Iris pigment epithelial cell (primary cell): ENCODE results near the gene CSNK1D.
A peak's percentile ranks its signal among the peaks of the same experiment; 100 is the strongest.

ENCODE experiments used
- DNase-seq: peaks from one replicate; pipeline ENCODE4 v3.0.0-alpha.2; 2011; ENCODE audit warnings: low read depth

The CSNK1D gene

GRCh38 chr17:82273327-82274133 lies at the start of gene CSNK1D:
TSS of gene CSNK1D (minus strand) at chr17:82273700. CDS start at chr17:82273381, 319 bp downstream.
- DNase-seq = peak; percentile 80

GRCh38 chr17:82322526-82323453 lies 49.3 kb upstream of the CSNK1D start:
- DNase-seq = no peak

GRCh38 chr17:82321947-82322466 lies 48.5 kb upstream of the CSNK1D start:
- DNase-seq = no peak

- no peak for DNase-seq
Measured at GRCh38 chr17:82320956-82321927, 47.7 kb upstream of the CSNK1D start.

- DNase-seq = no peak
Measured at GRCh38 chr17:82320140-82320840, 46.8 kb upstream of the CSNK1D start.

- no peak for DNase-seq
Measured at GRCh38 chr17:82319619-82320062, 46.1 kb upstream of the CSNK1D start.

GRCh38 chr17:82318772-82319606 lies 45.5 kb upstream of the CSNK1D start:
- DNase-seq = no peak

- DNase-seq = no peak
Measured at GRCh38 chr17:82318169-82318498, 44.6 kb upstream of the CSNK1D start.

GRCh38 chr17:82317394-82318168 lies 44.1 kb upstream of the CSNK1D start, which contains the start of gene CD7:
TSS of gene CD7 (minus strand) at chr17:82317608. CDS start at chr17:82317495, 113 bp downstream.
- no peak for DNase-seq

- DNase-seq = no peak
Measured at GRCh38 chr17:82316651-82317393, 43.3 kb upstream of the CSNK1D start.

GRCh38 chr17:82315703-82316358 lies 42.3 kb upstream of the CSNK1D start:
- DNase-seq = no peak

GRCh38 chr17:82314727-82315605 lies 41.5 kb upstream of the CSNK1D start:
- no peak for DNase-seq

GRCh38 chr17:82314012-82314726 lies 40.7 kb upstream of the CSNK1D start:
- DNase-seq = no peak

GRCh38 chr17:82313195-82314011 lies 39.9 kb upstream of the CSNK1D start:
- DNase-seq = no peak

GRCh38 chr17:82311971-82312370 lies 38.5 kb upstream of the CSNK1D start:
- DNase-seq = no peak
